HG02759 (cell line): ENCODE measurements around the gene PHF10.
A peak's percentile ranks its signal among the peaks of the same experiment; 100 is the strongest.
"Not testable (repeated sequence)": the region's sequence is repeated elsewhere in the genome, so short reads cannot be mapped to it uniquely, and the experiment has no call there.

Source experiments
- ATAC-seq: cut with Tn5 transposase; IDR thresholded peaks from one replicate; pipeline ENCODE4 v1.9.1; 2021; ENCODE audit warnings: mild to moderate bottlenecking, moderate library complexity; ENCODE audit not compliant: unreplicated experiment

The PHF10 gene

GRCh38 chr6:169723200-169723909 is 945 bp downstream of the PHF10 start:
- peak; percentile 38 for ATAC-seq

DNA sequence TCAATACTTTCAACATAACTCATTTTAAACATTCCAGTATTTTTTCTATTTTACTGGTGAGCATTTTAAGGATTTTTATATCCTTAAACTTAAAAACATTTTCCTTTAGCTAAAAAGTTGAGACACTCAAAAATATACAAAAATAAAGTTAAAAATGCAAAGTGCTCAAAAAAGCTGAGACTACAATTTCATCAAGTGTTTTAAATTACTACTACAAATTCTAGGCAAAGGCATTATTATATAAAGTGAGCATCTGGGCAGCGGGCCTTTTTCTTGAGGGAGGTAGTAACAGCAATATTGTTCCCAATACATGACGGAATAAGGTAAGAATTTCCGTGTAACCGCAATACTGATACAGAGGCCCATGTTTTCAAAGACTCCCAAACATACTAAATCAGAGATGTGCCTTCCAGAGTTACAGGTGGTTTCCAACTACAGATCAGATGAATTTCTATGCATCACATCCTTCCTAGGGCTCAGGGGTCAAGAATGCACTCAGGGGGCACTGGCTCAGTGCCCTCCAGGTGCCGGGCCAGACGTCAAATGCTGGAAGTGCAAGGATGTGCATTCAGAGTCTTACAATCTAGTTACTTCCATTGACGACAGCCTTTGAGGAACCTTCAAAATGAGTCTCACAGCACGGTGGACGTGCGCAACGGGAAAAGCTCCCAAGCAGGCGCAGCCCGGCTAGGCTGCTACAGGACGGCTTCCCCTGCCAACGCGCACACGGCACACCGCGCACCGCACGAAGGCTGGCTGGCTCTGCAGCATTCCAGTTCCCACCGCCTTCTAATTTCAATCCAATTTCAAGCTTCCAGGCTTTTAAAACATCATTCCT is 1.7 kb downstream of the PHF10 start:
- ATAC-seq = peak; percentile 14

DNA sequence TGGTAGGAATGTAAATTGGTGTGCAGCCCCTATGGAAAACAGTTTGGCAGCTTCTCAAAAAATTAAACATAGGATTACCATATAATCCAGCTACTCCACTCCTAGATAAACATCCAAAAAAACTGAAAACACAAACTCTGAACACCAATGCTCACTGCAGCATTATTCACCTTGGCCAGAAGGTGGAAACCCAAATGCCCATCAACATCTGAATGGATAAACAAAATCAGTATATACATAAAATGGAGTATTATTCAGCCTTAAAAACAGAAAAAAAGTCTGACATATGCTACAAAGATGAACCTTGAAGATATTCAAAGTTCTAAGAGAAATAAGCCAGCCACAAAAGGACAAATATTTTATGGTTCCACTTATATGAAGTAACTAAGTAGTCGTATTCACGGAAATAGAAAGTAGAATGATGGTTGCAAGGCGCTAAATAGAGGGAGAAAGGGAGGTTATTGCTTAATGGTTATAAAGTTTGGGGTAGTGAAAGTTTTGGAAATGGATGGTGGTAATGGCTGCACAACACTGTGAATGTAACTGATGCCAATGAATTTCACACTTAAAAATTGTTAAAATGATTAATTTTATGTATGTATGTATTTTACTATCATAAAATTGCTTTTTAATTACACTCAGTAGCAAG is 4.0 kb downstream of the PHF10 start:
- ATAC-seq = no peak

DNA sequence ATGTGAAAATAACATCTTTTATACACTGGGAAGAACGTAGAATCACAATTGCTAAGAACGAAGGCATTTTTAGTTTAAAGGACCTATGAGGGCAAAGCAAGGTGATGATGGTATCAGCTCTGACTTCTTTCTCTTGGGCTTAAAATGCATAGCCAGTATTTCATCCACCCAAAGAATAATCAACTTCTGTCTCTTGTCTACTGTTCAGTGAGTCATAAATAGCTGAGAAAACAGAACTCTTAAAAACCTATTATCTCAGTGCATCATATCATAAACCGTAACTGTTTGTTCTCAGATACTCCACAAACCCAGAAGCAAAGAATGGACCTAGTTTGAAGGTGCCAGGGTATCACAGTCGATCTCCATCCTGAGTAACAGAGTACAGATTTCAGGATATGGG is 5.2 kb downstream of the PHF10 start:
- no peak for ATAC-seq

- no peak for ATAC-seq
Measured at GRCh38 chr6:169714595-169714994, 9.7 kb downstream of the PHF10 start.

- no peak for ATAC-seq
Measured at GRCh38 chr6:169714178-169714577, 10.1 kb downstream of the PHF10 start.

GRCh38 chr6:169710009-169710408 is 14.3 kb downstream of the PHF10 start:
- ATAC-seq = no peak

- ATAC-seq = no peak
Measured at GRCh38 chr6:169709293-169709692, 15.0 kb downstream of the PHF10 start.

DNA sequence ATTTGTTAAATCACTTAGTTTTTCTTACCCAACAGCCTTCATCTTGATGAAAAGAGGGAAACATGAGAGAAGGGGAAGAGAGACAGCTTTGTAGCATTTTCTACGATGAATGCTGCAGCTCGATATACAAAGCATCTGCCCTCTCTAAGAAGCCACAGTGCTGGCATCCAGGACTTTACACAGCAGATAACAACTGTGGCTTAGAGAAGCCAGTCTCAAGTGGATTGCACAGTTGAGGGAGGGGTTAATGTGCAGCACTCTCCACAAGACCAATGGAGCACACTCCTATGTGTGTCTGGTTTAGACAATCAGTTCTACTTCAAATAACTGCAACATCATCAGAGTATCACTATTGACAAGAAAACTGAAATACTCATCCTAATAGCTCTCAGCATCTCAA is 16.5 kb downstream of the PHF10 start:
- no peak for ATAC-seq

GRCh38 chr6:169702840-169703246 is 21.5 kb downstream of the PHF10 start:
- no peak for ATAC-seq

DNA sequence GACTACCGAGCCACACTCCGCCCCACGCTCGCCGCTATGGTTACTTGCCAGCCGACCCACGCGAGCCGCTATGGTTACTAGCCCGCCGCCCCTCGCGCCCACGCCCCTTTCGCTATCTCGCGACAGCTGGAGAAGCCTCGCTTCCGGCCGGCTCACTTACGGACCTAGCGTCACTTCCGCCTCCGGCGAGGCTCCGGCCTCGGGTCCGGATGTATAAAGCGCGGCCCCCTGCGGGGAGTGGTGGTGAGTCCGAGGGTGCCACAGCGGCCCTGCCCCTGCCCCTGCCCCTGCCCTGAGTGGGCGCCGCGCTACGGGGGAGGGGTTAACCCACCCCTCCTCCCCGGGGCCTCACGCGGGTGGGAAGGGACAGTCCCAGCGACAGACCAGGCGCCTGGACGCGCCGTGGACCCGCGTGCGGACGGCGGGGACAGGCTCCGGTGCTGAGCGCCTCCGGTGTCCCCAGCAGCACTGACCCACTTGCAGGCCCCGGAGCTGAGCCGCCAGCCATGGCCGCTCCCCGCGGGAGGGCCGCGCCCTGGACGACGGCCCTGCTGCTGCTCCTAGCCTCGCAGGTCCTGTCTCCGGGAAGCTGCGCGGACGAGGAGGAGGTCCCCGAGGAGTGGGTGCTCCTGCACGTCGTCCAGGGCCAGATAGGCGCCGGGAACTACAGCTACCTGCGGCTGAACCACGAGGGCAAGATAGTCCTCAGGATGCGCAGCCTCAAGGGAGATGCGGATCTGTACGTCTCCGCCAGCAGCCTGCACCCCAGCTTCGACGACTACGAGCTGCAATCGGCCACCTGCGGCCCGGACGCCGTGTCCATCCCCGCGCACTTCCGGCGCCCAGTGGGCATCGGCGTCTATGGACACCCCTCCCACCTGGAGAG is 22.1 kb downstream of the PHF10 start, which contains the start of the genes C6orf120 and WDR27:
TSS of gene C6orf120 (plus strand) at position 173 of the 886 bp plus-strand sequence. CDS start at position 507, 334 bp downstream.
TSS of gene WDR27 (minus strand) at position 76 of the 886 bp plus-strand sequence. CDS start 13,024 bp downstream, outside the sequence.
- ATAC-seq = peak; percentile 95

DNA sequence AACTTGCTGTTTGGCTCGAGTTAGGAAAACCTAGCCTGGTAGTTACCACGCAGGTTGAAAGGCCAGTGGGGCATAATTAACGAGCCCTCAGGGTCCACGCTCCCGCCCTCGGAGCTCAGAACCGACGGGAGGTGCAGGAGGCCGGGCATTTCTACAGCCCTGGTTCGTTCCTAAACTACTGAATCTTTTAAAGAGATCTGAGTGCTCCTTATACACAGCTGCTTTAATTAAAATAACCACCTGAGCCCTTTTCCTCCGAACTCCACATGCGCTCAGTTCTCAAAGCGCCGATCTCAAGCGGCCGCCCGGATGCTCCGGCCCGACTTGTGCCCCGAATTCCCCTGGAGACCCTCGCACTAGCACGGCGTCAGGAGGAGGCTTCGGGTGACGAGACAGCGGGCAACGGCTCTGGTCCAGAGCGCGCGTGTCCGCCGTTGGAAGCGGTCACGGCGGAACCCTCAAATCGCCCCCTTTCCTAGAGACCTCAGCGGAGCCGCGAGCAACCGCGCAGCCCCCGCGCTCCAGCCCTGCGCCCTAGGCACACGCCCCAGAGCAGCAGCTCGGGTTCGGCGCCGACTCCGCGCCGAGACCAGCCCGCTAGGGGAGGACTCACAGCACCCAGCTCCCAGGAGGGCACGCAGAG is 22.9 kb downstream of the PHF10 start:
- ATAC-seq = peak; percentile 2

DNA sequence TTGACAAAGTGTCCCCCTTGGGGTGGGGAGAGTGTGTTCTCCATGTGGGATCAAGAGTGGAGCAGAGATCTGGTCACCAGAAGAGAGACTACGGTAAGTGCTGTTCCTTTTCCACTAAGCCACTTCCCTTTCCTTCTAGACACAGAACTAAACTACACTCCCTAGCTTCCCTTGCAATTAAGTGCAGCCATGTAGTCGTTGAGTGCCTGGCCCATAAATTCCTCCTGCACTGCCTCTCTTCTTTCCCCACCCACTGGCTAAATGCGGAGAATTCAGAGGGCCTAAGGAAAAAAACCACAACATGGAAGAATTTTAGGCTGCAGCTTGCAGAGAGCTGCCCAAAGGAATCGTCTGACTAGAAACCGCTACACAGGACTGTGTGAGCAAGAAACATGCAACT is 24.0 kb downstream of the PHF10 start:
- no peak for ATAC-seq

DNA sequence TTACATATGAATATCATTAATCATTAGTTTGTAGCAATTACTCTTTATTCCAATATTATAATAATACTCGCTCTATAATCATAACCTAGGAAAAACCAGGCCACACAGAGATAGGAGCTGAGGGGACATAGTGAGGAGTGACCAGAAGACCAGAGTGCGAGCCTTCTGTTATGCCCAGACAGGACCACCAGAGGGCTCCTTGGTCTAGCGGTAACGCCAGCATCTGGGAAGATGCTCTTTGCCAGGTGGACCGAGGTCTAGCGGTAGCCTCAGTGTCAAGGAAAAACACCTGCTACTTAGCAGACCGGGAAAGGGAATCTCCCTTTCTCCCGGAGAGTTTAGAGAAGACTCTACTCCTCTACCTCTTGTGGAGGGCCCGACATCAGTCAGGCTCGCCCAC is 27.2 kb downstream of the PHF10 start:
- ATAC-seq = not testable (repeated sequence)

GRCh38 chr6:169695131-169695530 is 29.2 kb downstream of the PHF10 start:
- ATAC-seq = no peak

DNA sequence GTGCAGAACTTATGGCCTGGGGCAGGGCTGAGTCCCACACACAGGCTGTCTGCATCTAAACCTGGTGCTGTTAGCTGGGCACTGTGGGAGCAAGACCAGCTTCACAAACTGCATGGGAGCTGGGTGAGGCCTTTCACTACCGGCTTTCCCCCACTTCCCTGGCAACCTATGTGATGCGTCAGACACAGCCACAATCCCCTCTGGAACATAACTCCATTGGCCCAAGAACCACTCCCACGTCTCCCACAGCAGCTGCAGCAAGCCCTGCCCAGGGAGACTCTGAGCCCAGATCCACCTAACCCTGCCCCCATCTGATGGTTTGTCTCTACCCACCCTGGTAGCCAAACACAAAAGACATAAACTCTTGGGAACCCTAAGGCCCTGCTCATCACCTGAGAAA is 31.8 kb downstream of the PHF10 start:
- no peak for ATAC-seq

GRCh38 chr6:169691260-169691659 is 33.0 kb downstream of the PHF10 start:
- ATAC-seq = no peak

DNA sequence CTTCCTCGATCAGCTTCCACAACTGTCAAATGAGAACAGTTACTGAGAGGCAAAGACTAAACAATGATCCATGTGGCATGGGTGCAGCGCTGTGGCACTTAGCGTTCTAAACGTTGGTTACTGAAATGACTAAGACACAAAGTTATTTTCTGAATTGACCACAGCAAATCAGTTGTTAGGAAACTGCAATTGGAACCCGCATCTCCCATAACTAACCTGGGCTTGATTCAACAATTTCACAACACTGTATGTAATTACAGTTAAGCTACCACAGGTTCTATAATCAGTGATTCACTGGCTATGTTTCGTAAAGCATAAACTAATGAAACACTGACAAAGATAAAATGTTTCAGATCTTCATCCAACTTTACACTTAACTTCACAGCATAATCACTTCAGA is 35.0 kb downstream of the PHF10 start:
- ATAC-seq = no peak

DNA sequence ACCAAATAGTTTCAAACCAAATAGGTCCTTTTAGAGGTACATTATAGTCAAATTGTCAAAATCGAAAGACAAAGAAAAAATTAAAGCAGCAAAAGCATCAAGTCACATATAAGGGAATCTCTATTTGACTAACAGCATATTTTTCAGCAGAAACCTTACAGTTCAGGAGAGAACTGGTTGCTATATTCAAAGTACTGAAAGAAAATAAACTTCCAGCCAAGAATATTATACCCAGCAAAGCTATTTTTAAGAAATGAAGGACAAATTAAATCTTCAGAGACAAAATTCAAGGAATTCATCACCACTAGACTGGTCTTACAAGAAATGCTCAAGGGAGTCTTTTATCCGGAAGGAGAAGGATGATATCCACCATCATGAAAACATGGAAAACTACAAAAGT is 38.4 kb downstream of the PHF10 start:
- ATAC-seq = no peak

- ATAC-seq = no peak
Measured at GRCh38 chr6:169684056-169684455, 40.2 kb downstream of the PHF10 start.
